ENCODE results near the gene PGBD2. TPM values are rescaled to one million over a fixed set of nuclear protein-coding genes. Genes with fewer than 3 reads are reported as not detected.

Gene PGBD2
- total and polyA plus RNA-seq, 10 of the 15 experiments (the other 5 are each of a cell fraction or from before 2014, with no cell fraction given): 4.0 to 10.3 (median 4.5) TPM

GRCh38 chr1:248906009-248906752 is at the start of gene PGBD2 (continued):
- TF ChIP-seq, protein P1, sequence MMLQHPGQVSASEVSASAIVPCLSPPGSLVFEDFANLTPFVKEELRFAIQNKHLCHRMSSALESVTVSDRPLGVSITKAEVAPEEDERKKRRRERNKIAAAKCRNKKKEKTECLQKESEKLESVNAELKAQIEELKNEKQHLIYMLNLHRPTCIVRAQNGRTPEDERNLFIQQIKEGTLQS (IDR thresholded peaks at IDR 0.05; ENCODE audit: borderline replicate concordance, extremely low read depth, low read depth, low read length): no peak
- TF ChIP-seq MLLT1 (IDR thresholded peaks at IDR 0.05) (no peak), STAT3 (IDR thresholded peaks at IDR 0.05; ENCODE audit: low read depth, low read length) (no peak), YBX1 (IDR thresholded peaks at IDR 0.05) (no peak), RCOR1 (conservative IDR thresholded peaks at IDR 0.05; ENCODE audit: low read depth, low read length) (0 out of 2 replicates have a peak, but pooled peaks have one; percentile 62), RELA (IDR thresholded peaks at IDR 0.05; ENCODE audit: borderline replicate concordance, partially characterized antibody) (peak; percentile 66), TCF3 (IDR thresholded peaks at IDR 0.05; ENCODE audit: borderline replicate concordance, insufficient read depth, low read depth, low read length) (no peak), FOXK2 (IDR thresholded peaks at IDR 0.05) (no peak), PAX8 (IDR thresholded peaks at IDR 0.05) (no peak), ZZZ3 (IDR thresholded peaks at IDR 0.05; ENCODE audit: control insufficient read depth, insufficient read length, low read depth) (no peak), SP1 (IDR thresholded peaks at IDR 0.05; ENCODE audit: low read depth, low read length) (peak; percentile 3), TAF1 (IDR thresholded peaks at IDR 0.05; ENCODE audit: borderline replicate concordance, low read depth, low read length) (peak; percentile 82), STAT1 (conservative IDR thresholded peaks at IDR 0.05) (peak; percentile 85), NFXL1 (IDR thresholded peaks at IDR 0.05; ENCODE audit: borderline replicate concordance) (no peak), NR2C1 (IDR thresholded peaks at IDR 0.05) (0 out of 2 replicates have a peak, but pooled peaks have one; percentile 6), POLR2A (IDR thresholded peaks at IDR 0.05; ENCODE audit: low read depth, low read length) (peak; percentile 98)
- TF ChIP-seq, protein P2, sequence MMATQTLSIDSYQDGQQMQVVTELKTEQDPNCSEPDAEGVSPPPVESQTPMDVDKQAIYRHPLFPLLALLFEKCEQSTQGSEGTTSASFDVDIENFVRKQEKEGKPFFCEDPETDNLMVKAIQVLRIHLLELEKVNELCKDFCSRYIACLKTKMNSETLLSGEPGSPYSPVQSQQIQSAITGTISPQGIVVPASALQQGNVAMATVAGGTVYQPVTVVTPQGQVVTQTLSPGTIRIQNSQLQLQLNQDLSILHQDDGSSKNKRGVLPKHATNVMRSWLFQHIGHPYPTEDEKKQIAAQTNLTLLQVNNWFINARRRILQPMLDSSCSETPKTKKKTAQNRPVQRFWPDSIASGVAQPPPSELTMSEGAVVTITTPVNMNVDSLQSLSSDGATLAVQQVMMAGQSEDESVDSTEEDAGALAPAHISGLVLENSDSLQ (IDR thresholded peaks at IDR 0.05): 0 out of 2 replicates have a peak, but pooled peaks have one; percentile 11
- TF ChIP-seq, protein P3, sequence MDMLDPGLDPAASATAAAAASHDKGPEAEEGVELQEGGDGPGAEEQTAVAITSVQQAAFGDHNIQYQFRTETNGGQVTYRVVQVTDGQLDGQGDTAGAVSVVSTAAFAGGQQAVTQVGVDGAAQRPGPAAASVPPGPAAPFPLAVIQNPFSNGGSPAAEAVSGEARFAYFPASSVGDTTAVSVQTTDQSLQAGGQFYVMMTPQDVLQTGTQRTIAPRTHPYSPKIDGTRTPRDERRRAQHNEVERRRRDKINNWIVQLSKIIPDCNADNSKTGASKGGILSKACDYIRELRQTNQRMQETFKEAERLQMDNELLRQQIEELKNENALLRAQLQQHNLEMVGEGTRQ (IDR thresholded peaks at IDR 0.05; ENCODE audit: borderline replicate concordance, low read depth, low read length): no peak
- TF ChIP-seq, protein P4, sequence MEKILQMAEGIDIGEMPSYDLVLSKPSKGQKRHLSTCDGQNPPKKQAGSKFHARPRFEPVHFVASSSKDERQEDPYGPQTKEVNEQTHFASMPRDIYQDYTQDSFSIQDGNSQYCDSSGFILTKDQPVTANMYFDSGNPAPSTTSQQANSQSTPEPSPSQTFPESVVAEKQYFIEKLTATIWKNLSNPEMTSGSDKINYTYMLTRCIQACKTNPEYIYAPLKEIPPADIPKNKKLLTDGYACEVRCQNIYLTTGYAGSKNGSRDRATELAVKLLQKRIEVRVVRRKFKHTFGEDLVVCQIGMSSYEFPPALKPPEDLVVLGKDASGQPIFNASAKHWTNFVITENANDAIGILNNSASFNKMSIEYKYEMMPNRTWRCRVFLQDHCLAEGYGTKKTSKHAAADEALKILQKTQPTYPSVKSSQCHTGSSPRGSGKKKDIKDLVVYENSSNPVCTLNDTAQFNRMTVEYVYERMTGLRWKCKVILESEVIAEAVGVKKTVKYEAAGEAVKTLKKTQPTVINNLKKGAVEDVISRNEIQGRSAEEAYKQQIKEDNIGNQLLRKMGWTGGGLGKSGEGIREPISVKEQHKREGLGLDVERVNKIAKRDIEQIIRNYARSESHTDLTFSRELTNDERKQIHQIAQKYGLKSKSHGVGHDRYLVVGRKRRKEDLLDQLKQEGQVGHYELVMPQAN (conservative IDR thresholded peaks at IDR 0.05): peak; percentile 69
- TF ChIP-seq, protein P5, sequence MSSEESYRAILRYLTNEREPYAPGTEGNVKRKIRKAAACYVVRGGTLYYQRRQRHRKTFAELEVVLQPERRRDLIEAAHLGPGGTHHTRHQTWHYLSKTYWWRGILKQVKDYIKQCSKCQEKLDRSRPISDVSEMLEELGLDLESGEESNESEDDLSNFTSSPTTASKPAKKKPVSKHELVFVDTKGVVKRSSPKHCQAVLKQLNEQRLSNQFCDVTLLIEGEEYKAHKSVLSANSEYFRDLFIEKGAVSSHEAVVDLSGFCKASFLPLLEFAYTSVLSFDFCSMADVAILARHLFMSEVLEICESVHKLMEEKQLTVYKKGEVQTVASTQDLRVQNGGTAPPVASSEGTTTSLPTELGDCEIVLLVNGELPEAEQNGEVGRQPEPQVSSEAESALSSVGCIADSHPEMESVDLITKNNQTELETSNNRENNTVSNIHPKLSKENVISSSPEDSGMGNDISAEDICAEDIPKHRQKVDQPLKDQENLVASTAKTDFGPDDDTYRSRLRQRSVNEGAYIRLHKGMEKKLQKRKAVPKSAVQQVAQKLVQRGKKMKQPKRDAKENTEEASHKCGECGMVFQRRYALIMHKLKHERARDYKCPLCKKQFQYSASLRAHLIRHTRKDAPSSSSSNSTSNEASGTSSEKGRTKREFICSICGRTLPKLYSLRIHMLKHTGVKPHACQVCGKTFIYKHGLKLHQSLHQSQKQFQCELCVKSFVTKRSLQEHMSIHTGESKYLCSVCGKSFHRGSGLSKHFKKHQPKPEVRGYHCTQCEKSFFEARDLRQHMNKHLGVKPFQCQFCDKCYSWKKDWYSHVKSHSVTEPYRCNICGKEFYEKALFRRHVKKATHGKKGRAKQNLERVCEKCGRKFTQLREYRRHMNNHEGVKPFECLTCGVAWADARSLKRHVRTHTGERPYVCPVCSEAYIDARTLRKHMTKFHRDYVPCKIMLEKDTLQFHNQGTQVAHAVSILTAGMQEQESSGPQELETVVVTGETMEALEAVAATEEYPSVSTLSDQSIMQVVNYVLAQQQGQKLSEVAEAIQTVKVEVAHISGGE (CRISPR knock-in tag; IDR thresholded peaks at IDR 0.05): no peak
